Bronchial epithelial cell (primary cell): ENCODE results near the gene GH1. TPM values are rescaled to one million over a fixed set of nuclear protein-coding genes. Genes with fewer than 3 reads are reported as not detected.

ENCODE experiments used
- DNase-seq: peaks from one replicate; pipeline ENCODE4 v3.0.0-alpha.2; 2010; ENCODE audit warnings: low read depth
- FAIRE-seq: peaks from 2 replicates; lab custom pipeline; 2011; peaks lifted over from hg19 to GRCh38; lab: Jason Lieb, UNC
- H3K27me3 ChIP-seq: 2 replicates; pipeline ENCODE4 v1.5.1; 2011; ENCODE audit warnings: low read length; ENCODE audit not compliant: control insufficient read depth, insufficient read depth
- H3K36me3 ChIP-seq: 2 replicates; pipeline ENCODE4 v1.5.1; 2011; ENCODE audit warnings: low read length; ENCODE audit not compliant: control insufficient read depth, insufficient read depth
- H3K4me3 ChIP-seq: 2 replicates; pipeline ENCODE4 v1.5.1; 2011; ENCODE audit warnings: mild to moderate bottlenecking, low read depth, low read length, control low read depth
- CTCF ChIP-seq: IDR thresholded peaks from 2 replicates; pipeline ENCODE4 v1.5.1; 2011; ENCODE audit warnings: mild to moderate bottlenecking, moderate library complexity, low read length, control low read depth, inconsistent platforms; ENCODE audit not compliant: insufficient read depth, severe bottlenecking
- total RNA-seq: library from RNA; depleted of rRNA; stranded (reverse); fragments of >200 nt; gene quantifications from 2 replicates; pipeline ENCODE4 v1.2.1, GENCODE V29; 2014

Gene GH1
- total RNA-seq, 1 donor from 2014 or later: not detected

DNA sequence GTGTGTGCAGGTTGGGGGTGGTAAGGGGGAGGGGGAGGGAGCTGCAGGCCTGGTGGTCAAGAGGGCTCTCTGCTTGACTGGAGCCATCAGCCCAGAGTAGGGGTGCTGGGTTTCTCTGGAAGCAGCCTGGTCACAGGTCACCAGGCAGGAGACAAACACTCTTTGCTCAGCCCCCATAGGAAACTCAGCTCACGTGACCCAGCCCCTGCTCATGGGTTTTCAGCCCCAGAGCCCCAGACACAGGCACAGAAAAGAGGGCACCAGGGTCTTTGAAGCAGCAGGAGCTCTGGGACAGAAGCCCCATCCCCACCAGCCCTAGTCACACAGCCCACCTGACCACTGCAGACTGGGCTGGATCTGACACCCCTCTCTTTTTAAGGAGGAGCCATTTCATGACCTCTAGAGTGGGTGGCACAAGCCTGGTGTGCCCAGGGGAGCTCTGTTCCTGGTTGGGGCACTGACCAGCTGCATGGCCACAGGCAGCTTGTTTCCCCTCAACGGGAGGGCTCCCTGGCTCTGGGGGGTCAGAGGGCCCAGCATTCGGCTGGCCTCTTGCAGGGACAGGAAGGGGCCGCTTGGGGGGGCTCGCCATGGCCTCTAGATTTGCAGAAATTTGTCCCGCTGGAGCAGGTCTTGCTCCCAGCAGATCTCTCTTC, 27.3 kb upstream of the GH1 start:
- Histone ChIP-seq H3K36me3 (no peaks in the 10 kb centered on the region), H3K27me3 (no peaks in the 10 kb centered on the region), H3K4me3 (no peak overlapping the region)
- FAIRE-seq (no peak), DNase-seq (no peak)
- TF ChIP-seq CTCF: no peak

GRCh38 chr17:63944736-63945499, 26.3 kb upstream of the GH1 start:
- H3K27me3 ChIP-seq: no peaks in the 10 kb centered on the region
- no peak overlapping the region for H3K4me3 ChIP-seq
- no peak for TF ChIP-seq CTCF
- DNase-seq (no peak), FAIRE-seq (no peak)
- H3K36me3 ChIP-seq: no peaks in the 10 kb centered on the region

GRCh38 chr17:63943745-63944144, 25.1 kb upstream of the GH1 start:
- H3K36me3 ChIP-seq: no peaks in the 10 kb centered on the region
- DNase-seq (no peak), FAIRE-seq (no peak)
- no peaks in the 10 kb centered on the region for H3K27me3 ChIP-seq
- peak; percentile 7 for TF ChIP-seq CTCF
- H3K4me3 ChIP-seq: no peak overlapping the region

DNA sequence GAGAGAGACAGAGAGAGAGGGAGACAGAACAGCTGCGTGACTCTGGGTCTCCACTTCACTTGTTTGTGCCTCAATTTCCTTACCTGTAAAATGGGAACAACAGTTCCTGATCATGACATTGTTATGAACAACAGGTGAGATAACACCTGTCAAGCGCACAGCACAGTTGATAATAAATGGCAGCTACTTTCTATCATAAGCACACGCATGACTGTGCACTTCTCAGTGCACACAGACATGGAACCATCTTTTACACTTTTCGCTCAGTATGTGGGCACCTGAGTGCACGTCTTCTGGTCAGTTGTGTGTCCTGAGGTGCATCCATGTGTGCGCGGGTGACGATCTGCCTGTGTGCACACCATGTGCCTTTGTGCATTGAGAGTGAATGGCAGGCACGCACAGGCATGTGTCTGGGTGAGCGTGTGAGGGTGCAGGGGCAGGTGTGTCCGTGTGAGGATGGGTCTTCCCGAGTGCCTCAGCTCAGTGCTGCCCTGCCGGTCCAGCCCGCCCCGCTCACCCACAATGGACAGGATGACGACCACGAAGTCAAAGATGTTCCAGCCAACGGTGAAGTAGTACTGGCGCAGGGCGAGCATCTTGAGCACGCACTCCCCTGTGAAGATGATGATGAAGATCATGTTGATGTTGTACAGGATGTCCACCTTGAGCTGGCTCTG, 23.8 kb upstream of the GH1 start:
- no peaks in the 10 kb centered on the region for H3K36me3 ChIP-seq
- H3K4me3 ChIP-seq: no peak overlapping the region
- FAIRE-seq (peak; percentile 92), DNase-seq (no peak)
- no peaks in the 10 kb centered on the region for H3K27me3 ChIP-seq
- TF ChIP-seq CTCF: no peak

- no peak for DNase-seq
- Histone ChIP-seq H3K36me3 (no peaks in the 10 kb centered on the region), H3K4me3 (no peak overlapping the region), H3K27me3 (no peaks in the 10 kb centered on the region)
- FAIRE-seq: no peak
- TF ChIP-seq CTCF: no peak
These were observed 23.1 kb upstream of the GH1 start for GRCh38 chr17:63941751-63942150.
